Neural cell (in vitro differentiated cells): Measurements from ENCODE around the gene PIGQ.

ENCODE experiments used
- POLR2AphosphoS5 ChIP-seq: IDR thresholded peaks from 2 replicates; pipeline ENCODE4 v1.6.1; 2012
- RAD21 ChIP-seq: fragments of 450-650 bp; conservative IDR thresholded peaks from 2 replicates; pipeline ENCODE4 v1.6.1; 2014; ENCODE audit warnings: antibody characterized with exemption, mild to moderate bottlenecking, moderate library complexity
- TAF1 ChIP-seq: IDR thresholded peaks from 2 replicates; pipeline ENCODE4 v1.6.1; 2012; ENCODE audit warnings: low read depth
- TF ChIP-seq, protein P1 (sequence below): fragments of 450-650 bp; IDR thresholded peaks from 2 replicates; pipeline ENCODE4 v1.5.1; 2014; ENCODE audit warnings: antibody characterized with exemption, mild to moderate bottlenecking, moderate library complexity; ENCODE audit not compliant: poor library complexity, severe bottlenecking

GRCh38 chr16:536746-537145 is 33.0 kb upstream of the PIGQ start:
- TF ChIP-seq POLR2AphosphoS5 (no peak), RAD21 (no peak), TAF1 (no peak)
- TF ChIP-seq, protein P1, sequence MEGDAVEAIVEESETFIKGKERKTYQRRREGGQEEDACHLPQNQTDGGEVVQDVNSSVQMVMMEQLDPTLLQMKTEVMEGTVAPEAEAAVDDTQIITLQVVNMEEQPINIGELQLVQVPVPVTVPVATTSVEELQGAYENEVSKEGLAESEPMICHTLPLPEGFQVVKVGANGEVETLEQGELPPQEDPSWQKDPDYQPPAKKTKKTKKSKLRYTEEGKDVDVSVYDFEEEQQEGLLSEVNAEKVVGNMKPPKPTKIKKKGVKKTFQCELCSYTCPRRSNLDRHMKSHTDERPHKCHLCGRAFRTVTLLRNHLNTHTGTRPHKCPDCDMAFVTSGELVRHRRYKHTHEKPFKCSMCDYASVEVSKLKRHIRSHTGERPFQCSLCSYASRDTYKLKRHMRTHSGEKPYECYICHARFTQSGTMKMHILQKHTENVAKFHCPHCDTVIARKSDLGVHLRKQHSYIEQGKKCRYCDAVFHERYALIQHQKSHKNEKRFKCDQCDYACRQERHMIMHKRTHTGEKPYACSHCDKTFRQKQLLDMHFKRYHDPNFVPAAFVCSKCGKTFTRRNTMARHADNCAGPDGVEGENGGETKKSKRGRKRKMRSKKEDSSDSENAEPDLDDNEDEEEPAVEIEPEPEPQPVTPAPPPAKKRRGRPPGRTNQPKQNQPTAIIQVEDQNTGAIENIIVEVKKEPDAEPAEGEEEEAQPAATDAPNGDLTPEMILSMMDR = no peak
